NCI-H1092 treated with DMSO at 0.1 percent for 48 hours (cell line): ENCODE results near the gene PTGES3.
A peak's percentile ranks its signal among the peaks of the same experiment; 100 is the strongest.
"Not testable (repeated sequence)": the region's sequence is repeated elsewhere in the genome, so short reads cannot be mapped to it uniquely, and the experiment has no call there.

Experiments
- DNase-seq: peaks from one replicate; lab custom pipeline; 2025; lab: John Stamatoyannopoulos, UW

Gene PTGES3

GRCh38 chr12:56709759-56710376, 21.8 kb upstream of the PTGES3 start:
- DNase-seq, result no peak

- DNase-seq, result not testable (repeated sequence)
Observed at GRCh38 chr12:56704522-56704921, 16.4 kb upstream of the PTGES3 start.

DNA sequence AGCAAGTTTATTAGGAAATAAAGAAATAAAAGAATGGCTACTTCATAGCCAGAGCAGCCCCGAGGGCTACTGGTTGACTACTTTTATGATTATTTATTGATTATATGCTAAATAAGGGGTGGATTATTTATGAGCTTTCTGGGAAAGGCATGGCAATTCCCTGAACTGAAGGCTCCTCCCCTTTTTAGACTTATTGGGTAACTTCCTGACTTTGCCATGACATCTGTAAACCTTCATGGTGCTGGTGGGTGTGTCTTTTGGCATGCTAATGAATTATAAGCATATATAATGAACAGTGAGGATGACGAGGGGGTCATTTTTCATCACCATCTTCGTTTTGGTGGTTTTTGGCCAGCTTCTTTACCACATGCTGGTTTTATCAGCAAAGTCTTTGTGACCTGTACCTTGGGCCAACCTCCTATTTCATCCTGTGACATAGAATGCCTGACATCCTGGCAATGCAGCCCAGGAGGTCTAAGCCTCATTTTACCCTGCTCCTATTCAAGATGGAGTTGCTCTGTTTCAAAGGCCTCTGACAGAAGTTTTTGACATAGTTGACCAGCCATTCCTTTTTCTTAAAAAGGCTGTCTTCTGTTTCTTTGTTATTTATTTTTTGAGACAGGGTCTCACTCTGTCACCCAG, 11.1 kb upstream of the PTGES3 start:
- no peak for DNase-seq

DNA sequence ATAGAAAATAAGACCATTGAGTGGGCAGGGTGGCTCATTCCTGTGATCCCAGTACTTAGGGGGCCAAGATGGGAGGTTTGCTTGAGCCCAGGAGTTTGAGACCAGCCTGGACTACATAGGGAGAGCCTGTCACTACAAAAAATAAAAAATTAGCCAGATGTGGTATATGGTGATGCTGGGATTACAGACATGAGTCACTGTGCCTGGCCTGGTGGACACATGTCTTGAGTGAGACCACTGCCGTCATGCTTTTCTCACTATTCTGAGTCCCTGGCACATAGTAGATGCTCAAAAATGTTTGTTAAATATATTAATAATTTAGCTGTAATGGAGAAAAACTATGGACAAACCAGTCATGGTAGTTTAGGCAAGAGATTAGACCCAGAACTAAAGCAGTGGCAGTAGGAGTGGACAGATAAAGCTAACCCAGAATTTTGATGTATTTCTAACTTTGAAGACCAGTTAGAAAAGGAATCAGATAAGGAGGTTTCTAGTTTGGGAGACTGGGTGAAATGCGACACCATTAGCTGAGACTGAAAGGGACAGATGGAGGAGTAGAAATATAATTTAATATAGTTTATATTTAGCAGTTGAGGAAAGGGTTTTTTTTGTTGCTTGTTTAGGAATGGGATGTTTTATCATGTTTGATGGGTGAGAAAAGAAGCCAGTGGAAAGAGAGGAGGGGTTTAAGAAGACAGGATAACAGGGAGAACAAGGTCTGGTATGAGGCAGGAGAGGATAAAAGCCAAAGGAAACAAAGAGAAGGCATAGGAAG, 7.4 kb upstream of the PTGES3 start:
- no peak for DNase-seq

DNA sequence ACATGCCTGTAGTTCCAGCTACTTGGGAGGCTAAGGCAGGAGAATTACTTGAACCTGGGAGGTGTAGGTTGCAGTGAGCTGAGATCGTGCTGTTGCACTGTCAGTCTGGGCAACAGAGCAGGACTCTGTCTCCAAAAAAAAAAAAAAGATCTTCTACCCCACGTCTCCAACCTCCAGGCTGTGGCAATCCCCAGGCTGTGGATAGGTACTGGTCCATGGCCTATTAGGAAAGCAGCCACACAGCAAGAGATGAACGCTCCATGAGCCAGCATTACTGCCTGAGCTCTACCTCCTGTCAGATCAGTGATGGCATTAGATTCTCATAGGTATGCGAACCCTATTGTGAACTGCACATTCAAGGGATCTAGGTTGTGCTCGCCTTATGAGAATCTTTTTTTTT, 6.1 kb upstream of the PTGES3 start:
- no peak for DNase-seq

- no peak for DNase-seq
Observed at GRCh38 chr12:56688846-56689109, 694 bp upstream of the PTGES3 start.

- peak; percentile 58 for DNase-seq
Observed at GRCh38 chr12:56687223-56688128, 608 bp downstream of the PTGES3 start.

DNA sequence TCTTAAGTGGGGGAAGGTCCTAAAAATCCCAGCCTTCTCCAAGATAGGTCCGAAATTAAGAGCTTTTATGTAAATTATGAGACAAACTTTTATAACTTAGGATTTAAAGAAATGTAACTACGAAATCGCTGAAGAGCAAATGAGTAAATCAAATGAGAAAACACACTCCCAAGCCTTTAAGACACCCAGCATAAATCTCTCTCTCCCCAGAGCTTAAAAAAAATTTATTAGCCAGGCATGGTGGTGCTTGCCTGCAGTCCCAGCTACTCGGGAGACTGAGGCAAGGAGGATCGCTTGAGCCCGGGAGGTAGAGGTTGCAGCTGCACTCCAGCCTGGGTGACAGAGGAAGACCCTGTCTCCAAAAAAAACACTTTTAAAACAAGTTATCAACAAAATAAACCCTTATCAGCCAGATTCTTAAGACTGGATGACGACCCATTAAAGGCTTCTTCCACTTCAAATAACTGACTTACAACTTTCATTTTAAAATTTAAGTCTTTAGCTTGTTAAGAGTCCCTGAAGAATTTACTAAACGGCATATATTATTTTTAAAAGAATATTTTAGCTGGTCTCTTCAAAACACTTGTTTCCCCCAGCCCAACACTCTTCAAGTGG, 3.2 kb downstream of the PTGES3 start:
- DNase-seq, result no peak

GRCh38 chr12:56682323-56682722, 5.8 kb downstream of the PTGES3 start:
- no peak for DNase-seq

GRCh38 chr12:56679883-56680575, 8.1 kb downstream of the PTGES3 start:
- DNase-seq, result no peak

GRCh38 chr12:56678852-56679251, 9.2 kb downstream of the PTGES3 start:
- DNase-seq, result no peak

DNA sequence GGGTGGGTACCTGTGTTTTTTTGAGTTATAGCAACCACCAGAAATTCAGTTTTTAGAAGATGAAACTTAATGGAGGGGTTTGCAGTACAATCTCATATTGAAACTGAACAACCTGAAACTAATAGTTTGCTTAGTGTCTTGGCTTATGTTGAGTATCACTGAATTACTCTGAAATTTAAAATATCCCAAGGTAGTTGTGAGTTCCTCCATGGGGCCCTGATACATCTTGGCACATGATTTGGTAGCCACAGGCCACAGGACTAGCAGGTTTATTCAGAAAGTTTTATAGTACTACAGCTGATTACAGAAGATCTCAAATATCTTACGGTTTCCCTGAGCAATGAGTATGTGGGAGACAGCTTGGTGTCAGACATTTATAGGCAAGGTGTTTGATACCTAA, 10.4 kb downstream of the PTGES3 start:
- DNase-seq, result no peak

DNA sequence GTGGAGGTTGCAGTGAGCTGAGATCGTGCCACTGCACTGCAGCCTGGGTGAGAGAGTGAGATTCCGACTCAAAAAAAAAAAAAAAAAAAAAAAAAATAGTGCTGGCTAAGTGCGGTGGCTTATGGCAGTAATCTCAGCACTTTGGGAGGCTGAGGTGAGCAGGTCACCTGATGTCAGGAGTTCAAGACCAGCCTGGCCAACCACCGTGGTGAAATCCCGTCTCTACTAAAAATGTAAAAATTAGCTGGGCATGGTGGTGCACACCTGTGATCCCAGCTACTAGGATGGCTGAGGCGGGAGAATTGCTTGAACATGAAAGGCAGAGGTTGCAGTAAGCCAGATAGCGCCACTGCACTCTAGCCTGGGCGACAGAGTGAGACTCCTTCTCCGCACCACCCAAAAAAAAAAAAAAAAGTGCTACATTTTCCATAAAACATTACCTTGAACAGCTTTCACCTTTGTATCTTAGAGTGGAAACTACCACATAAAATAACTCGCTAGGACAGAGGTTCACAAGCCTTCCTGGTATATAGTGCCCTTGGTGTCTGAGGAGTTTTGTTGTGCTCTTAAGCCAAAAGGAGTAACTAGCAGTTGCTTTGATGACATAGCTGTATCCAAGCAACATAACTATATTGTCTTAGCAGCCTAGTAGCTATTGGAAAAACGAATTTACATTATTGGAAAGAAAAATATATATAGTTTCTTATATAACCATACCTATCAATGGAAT, 11.1 kb downstream of the PTGES3 start:
- no peak for DNase-seq

GRCh38 chr12:56671608-56672007, 16.5 kb downstream of the PTGES3 start:
- DNase-seq, result no peak

- no peak for DNase-seq
Observed at GRCh38 chr12:56670836-56671235, 17.2 kb downstream of the PTGES3 start.

- DNase-seq, result no peak
Observed at GRCh38 chr12:56668197-56668457, 20.0 kb downstream of the PTGES3 start.

GRCh38 chr12:56661979-56662638, 26.0 kb downstream of the PTGES3 start:
- DNase-seq, result no peak

- DNase-seq, result no peak
Observed at GRCh38 chr12:56661560-56661959, 26.5 kb downstream of the PTGES3 start.

DNA sequence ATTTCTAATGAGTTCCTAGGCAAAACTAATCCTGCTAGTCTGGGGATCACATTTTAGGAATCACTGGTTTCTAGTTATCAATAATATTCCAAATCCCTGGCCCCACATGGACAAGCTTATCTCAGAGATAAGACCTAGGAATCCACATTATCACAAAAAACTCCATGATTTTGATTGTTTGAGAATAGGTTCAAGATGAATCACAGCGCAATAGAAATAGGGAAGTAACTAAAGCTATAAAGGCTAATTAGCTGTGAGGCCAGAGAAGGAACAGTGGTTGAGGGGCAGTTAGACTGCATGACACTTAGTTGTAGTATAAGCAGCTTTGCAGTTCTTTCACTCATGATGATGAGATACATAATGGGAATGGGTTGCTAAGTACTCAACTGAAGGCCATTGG, 29.2 kb downstream of the PTGES3 start:
- no peak for DNase-seq
